Activated CD4-positive, CD25-positive, alpha-beta regulatory T cell treated with anti-CD3 and anti-CD28 coated beads, Interleukin-2, amount 50 U/mL, for 24 hours (primary cell): ENCODE measurements around the gene TJAP1.
"Not testable (repeated sequence)": the region's sequence is repeated elsewhere in the genome, so short reads cannot be mapped to it uniquely, and the experiment has no call there.

Experiments used
- ATAC-seq, 2 donors: fragments of 150-1000 bp; cut with Tn5 transposase; one replicate each; pipeline ENCODE4 v1.10.0; 2021; ENCODE audit warnings: mild to moderate bottlenecking in 1 of 2, moderate library complexity in 1 of 2

TJAP1 gene

DNA sequence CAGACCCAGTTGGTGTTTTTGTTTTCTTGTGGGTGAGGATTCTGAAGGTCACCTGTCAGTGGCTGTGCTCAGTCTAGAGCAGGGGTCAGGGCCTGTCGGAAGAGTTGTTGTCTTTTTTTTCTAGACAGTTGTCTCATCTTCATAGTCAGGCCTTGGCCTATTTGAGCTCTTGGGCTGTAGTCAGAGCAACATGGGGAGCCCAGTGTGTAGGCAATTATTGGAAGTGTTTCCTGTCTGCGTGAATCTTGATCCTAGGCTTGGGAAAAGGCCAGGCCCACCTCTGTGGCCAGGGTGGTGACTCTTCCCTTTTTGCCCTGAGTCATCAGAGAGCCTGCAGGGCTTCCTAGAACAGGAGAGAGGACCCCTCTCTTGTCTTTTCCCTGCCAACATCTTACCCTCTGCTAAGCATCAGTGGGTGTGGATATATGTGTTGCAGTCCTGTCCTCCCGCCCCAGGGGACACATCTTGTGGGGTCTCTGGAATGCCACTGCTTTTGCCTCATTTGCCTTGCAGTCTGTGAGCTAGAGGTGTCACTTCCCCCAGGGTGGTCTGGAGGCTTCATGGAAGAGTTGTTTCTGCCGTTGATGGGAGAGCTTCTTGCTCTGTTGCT, 11.4 kb downstream of the TJAP1 start:
- no peak for ATAC-seq

DNA sequence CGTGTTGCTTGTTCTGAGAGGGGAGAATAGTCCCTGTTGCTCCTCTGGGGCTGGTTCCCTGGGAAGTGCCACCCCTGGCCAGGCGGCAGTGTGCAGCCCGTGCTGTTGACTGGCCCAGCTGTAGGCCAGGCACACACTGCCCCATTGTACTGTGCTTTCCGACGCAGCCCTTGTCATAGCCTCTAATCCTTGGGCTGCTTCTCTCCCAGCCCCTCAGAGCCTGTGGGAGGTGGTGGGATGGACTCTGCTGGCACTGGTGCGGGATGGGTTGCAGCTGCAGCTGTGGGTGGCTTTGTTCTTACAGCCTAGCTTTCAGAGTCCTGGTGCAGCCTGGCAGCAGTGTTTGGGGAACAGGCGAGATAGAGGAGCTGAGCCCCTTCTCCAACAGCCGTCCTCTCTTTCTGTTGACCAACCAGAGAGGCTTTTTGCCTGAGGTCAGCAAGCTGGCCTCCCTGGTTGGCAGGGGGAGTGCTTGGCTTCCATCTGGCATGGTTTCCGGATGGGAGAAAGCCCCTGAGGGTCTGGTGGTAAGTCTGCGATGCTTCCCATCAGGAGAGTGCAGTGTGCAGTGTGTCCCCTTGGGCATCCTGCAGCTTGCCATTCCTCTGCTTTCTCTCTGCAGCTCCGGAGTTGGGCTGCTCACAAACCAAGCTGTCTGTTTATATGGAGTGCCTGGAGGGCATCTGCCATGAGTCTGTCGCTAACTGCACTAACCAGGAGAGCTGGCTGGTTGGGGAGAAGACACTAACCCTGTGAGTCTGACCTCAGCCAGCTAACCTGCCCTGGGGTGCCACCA, 12.1 kb downstream of the TJAP1 start:
- ATAC-seq: no peak

DNA sequence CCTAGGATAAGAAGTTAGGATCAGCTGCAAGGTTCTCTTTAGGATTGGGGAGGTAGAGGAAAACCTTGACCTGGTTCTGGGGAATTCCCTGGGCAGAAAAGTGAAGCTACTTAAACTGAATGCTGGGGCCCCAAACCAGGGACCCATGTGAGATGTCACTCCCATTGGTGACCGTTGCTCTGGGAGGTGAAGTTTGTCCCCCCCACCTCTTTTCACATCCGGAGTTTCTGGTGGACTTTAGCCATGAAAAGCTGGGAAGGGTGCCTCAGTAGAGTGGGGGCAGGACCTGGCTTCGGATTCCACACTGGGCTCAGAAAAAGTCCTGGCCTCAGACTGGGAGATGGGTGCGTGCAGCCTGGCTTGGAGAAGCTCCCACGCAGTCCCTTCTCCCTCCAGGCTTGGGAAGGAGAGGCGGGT, 13.2 kb downstream of the TJAP1 start:
- ATAC-seq: no peak

DNA sequence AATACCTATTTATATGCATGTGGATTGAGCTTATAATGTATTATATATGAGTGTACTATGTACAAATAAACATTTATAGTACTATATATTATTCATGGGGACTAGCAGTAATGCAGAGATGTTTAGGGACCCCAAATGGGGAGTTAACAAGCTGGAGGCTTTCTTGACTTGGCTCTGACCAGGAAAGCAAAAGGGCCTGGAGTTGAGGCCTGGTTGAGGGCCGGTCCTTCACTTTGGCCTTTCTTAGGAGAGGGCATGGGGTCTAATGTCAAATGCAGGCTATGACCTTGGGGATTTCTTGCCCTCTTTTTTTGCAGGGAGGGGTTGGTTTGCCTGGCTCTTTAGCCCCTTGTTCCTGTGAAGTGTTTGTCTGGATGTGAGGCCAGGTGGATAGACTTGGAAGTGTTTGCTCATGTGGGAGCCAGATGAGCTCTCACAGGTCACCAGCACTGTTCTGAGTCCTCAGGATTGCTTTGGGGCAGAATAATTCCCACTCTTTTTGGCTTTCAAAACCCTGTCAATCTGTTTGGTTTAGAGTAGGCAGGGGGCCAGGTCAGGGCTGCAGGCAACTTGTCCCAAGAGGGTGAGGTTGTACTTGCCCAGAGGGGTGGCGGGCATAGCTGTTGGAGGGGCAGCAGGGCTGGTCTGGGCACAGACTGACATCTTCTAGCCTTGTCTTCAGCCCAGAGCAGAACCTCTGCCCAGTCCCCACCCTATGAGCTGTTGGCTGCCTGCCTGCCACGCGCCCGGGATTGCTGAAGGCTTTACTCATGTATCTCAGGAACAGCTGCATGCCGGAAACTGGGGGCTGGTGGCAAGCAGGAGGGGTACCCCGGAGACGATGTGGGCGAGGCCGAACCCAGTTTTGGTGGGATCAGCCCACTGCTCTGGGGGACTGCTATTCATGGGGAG, 14.6 kb downstream of the TJAP1 start:
- no peak for ATAC-seq

DNA sequence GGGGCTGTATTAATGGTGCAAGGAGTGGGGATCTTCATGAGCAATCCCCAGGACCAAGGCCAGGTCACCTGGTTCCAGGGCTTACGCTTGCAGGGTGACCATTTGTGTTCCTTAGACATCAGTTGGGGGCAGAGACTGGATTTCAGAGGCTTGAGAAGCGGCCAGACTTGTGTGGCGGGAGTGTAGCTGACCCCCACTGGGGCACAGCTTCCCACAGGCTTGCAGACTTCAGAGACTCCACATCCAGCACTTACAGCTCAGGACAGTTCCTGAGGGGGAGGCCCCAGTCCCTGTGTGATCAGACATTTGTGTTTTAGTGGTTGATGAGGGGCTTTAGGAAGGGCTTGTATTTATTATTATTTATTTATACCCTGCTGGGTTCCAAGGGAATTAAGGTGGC, 15.3 kb downstream of the TJAP1 start:
- no peak for ATAC-seq

DNA sequence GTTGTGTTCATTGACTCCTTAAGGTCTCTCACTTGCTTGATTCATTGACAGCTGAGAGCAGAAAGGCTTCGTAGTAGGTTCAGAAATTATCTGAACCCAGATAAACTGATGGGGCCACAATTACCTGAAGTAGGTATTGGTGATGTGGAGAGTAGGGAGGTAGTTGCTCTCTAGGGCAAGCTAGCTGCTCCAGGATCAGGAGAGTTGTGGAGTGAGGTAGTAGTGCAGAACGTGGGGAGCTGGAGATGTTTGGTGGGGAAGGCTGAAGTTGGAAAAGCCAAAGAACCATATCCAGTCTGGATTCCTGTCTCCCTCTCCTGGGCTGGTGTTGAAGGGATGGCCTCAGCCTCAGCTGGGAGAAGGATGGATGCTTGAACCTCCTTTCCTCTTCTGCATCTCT, 15.9 kb downstream of the TJAP1 start:
- ATAC-seq: no peak

DNA sequence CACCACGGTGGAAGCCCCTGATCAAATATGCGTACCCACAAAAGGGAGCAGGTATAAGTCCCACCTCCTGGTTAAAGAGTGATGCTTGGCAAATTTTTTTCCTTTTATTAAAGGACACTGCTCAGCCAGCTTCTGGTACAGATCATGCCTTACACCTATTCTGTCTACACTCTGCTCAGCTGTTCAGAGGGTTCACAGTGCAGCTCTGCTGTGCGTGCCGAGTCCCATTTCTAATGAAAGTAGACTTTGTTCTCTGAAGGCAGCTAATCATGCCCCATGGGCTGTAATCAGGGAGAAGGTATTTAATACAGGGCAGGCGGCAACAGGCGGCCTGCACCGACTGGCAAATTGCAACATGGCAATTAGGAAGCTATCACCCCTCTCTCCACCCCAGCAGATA, 16.5 kb downstream of the TJAP1 start:
- no peak for ATAC-seq

DNA sequence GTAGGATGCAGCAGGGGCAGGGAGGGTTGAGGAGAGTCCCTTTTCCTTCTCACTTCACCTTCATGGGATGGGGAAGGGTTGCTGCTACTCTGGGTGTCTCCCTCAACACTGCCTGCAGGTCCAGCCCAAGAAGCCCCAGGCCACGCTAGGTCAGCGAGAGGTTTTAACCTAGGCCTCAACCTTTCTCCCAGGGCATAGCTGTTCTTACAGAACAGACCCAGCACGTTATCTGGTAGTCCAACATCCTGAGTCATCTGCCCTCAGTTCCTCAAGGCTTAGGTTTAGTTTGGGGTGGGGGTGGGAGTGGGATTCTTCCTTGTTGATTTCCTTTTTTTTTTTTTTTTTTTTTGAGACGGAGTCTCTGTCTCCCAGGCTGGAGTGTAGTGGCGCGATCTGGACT, 17.0 kb downstream of the TJAP1 start:
- no peak for ATAC-seq

DNA sequence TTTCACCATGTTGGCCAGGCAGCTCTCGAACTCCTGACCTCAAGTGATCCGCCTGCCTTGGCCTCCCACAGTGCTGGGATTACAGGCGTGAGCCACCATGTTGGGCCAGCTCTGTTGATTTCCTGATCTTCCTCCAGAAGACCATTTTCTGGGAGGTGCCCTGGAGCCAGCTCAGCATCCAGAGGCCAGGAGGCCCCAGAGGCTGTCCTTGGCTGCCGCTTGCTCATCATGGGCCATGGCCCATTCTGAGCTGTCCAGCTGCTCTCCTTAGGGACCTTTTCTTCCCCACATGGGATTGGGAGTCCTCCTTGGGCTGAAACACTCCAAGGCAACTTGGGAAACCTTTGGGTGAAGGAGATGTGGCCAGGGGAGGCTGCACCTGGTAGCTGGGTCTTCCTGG, 17.4 kb downstream of the TJAP1 start:
- ATAC-seq: no peak

DNA sequence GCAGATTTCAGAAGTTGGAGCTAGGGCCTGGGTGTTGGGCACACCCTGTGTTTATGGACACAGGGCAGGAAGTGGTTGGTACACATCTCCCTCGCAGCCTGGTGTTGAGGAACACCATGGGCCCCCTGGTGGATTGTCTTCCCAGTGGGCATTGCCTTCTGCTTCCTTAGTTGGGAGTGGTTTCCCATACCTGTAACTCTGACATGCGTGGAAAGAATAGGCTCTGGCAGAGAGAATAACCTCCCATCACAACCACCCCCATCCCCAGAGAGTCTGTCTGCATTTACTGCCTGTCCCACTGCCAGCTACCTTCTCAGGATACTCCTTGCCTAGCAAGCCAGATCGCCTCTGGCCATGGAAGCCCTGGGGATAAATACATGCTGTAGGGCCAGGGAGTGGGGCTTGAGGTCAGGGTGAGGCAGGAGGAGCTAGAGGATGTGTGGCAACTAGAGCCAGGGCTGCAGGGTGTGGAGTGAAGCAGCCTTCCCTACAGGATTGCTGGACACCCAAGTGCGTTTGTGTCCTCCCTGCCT, 18.1 kb downstream of the TJAP1 start:
- no peak for ATAC-seq

DNA sequence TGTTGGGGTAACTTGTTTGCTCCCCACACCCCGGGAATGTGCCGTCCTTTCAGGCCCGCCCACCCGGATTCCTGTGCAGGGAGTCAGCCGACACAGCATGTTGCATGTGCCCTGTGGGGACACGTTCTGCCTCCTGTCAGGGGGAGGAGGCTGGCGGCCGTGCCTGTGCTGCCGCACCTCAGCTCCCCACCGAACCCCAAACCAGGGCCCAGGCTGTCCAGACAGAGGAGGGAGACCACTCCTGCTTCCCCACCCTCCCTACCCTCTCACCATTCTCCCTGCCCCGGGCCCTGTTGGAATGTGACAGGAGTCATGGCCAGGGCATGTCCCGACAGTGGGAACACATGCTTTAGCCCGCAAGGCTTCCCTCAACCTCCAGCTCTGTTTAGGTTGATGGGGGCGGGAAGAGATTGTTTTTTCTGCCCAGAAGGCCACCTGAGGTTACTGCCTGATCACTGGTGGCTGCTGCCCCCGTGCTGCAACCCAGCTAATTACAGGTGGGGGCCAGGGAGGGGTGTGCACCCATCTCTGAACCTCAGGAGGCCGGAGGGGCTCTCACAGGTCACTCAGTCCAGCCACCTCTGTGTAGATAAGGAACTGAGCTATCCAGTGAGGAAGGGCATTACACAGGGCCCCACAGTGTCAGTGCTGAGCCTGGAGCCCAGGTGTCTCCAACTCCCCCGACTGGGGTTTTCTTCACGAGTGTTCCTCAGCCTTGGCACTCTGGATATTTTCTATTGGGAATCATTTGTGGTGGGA, 19.2 kb downstream of the TJAP1 start:
- ATAC-seq: no peak

DNA sequence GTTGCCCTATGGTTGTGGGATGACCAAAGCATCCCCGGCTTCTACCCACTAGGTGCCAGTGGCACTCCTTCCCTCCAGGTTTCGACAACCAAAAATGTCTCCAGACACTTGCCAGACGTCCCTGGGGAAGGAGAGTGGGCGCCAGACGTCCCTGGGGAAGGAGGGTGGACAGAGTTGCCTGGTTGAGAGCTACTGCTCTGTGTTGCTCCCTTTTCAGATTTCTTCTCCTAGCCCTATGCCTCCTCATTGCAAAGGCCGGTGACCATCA, 19.7 kb downstream of the TJAP1 start:
- no peak for ATAC-seq

DNA sequence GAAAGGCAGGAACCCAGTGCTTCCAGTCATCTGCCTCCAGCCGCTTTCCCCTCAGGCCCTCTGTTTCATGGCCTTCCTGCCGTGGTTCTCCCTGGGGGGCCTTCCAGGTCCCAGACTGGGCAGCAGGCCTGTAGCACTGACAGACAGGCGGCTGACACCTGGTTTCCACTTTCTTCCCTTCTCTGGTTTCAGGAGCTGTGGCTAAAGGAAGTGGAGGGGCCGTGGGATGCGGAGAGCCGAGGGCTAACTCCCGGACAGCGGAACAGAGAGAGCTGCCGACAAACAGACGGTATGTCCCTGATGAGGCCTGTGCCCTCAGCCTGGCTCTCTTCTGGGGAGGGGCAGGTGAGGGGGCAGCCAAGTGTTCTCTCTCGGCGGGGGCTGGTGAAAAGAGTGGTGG, 20.3 kb downstream of the TJAP1 start:
- ATAC-seq: no peak

DNA sequence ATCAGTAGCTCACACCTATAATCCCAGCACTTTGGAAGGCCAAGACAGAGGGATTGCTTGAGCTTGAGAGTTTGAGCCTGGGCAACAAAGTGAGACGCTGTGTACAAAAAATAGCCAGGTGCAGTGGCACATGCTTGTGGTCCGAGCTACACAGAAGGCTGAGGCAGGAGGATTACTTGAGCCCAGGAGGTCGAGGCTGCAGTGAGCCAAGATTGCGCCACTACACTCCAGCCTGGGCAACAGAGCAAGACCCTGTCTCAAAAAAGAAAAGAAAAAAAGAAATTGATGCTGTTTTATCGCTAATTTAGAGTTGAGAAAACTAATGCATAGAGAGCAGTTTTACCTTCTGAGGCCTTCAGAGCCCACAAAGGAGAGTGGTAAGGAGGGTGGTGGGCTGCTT, 20.9 kb downstream of the TJAP1 start:
- not testable (repeated sequence) for ATAC-seq

DNA sequence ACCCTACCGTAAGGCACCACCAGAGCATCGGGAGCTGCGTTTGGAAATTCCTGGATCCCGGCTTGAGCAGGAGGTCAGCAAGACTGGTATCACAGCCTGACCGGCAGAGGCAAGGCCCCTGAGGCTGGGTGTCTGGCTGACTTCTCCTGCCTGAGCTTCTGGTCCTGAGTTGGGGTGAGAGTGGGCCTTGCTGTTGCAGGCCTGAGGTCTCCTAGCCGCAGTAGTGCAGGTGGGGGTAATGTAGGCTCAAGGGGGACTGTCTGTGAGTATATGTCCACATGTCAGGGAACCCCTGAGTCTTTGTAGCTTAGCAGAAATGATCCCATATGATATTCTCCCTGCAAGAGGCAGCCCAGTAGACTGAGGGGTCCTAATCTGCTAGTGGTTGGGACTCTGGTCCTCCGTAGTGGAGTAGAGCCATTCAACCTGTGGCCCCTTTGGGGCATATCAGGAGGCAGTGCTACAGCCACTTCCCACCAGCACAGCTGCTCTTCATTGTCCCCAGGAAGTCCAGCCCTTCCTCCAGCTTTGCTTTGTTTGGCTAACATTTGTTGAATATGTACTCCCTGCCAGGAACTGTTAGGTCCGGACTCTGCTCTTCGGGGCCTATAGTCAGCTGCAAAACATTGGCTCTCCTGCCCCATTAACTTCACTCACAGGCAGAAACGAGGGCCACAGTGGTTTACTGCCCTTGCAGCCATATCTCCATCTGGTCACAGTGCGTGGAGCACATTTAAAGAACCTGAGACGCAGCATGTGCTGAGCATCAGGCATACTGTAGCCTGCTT, 21.9 kb downstream of the TJAP1 start:
- no peak for ATAC-seq

DNA sequence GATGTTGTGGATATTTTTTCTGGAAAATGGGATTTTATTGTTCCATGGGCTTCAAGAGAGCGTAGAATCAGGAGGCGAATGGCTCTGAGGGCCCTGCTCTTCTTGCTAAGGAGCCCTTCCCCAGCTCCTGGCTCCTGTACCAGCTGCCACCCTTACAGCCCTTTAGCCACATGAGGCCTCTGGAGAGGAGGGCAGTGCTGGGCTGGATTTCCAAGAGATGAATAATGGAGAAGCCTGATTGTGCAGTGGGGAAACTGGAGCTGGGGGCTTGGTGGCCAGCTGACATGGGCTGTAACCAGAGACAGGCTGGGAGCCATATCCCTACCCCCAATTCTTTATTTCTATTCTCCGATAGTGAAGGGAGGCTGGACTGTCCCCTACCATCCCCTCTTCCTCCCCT, 23.6 kb downstream of the TJAP1 start:
- ATAC-seq: no peak

DNA sequence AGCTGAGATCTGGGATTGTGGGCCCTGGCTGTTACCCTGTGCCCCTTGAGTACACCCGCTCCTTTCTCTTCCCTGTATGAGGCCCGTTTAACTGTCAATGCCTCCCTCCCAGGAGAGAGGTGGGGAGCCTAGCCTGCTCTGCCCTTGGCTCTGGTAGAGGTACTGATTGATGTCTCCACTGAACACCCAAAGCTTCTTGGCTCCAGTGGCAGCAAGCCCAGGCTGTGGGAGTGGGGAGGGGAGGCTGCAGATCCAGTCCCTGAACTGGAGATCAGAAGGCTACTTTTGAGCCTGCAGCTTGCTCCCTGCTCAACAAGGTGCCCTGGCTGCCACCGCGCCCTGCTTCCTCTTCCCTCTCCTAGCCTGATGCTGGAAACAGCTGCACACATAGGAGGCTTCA, 25.3 kb downstream of the TJAP1 start:
- no peak for ATAC-seq

DNA sequence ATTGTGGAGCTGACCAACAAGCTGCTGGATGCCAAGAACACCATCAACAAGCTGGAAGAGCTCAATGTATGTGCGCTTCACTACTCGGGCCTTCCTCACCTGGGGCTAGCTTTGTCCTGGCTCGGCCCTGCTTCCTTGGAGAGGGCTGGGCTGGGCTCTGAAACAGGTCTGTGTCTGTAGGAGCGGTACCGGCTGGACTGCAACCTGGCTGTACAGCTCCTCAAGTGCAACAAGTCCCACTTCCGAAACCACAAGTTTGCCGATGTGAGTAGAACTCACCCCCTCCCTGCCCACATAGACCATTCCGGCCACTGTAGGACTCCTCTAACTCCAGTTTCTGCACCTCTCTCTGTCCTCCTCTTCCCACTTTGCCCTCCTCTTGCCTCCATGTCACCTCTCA, 26.1 kb downstream of the TJAP1 start:
- ATAC-seq: no peak

DNA sequence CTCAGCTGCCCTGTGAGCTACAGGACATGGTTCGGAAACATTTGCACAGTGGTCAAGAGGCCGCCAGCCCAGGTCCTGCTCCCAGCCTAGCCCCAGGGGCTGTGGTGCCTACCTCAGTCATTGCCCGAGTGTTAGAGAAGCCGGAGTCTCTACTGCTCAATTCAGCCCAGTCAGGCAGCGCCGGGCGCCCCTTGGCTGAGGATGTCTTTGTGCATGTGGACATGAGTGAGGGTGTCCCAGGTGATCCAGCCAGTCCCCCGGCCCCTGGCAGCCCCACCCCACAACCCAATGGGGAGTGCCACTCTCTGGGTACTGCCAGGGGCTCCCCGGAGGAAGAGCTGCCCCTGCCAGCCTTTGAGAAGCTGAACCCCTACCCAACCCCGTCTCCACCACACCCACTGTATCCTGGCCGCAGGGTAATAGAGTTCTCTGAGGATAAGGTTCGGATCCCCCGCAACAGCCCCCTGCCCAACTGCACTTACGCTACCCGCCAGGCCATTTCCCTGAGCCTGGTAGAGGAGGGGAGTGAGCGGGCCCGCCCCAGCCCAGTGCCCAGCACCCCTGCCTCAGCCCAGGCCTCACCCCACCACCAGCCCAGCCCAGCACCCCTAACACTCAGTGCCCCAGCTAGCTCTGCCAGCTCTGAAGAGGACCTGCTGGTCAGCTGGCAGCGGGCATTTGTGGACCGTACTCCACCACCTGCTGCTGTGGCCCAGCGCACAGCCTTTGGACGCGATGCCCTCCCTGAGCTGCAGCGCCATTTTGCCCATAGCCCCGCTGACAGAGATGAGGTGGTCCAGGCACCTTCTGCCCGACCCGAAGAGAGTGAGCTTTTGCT, 27.6 kb downstream of the TJAP1 start:
- ATAC-seq: no peak

DNA sequence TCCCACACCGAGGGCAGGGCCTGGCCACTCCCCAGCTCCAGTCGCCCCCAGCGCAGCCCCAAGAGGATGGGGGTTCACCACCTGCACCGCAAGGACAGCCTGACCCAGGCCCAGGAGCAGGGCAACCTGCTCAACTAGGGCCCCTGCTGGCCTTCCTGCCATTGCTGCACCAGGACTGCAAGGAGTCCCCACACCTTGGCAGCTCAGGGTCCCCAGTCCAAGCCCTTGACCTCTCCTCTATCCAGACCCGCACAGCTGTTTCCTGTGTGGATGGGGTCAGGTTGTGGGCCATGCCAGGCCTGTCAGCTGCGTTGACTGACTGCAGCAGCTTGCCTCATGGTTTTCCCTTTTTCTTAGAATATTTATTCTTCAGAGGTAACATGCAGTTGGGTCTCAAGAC, 28.3 kb downstream of the TJAP1 start:
- ATAC-seq: no peak

DNA sequence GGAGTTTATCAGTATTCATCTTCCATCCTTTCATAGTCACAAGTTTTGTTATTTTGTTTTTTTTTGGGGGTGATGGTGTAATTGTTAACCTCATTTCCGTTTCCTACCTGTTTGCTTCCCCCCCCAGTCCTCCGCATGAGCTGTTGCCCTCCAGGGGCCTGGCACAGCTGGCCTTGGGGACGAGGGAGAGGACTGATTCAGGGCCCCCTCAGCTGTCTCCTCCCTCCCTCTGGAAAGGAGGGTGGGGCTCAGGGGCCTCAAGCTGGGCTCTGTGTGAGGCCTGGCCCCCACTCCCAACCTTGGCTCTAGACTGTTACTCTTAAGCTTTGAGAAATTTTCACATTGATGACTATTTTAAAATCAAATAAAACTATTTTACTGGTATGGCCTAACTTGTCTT, 28.8 kb downstream of the TJAP1 start:
- ATAC-seq: no peak
